ENCODE results near the gene ARRDC1. TPM values are rescaled to one million over a fixed set of nuclear protein-coding genes. Genes with fewer than 3 reads are reported as not detected.
A peak's percentile ranks its signal among the peaks of the same experiment; 100 is the strongest.

ARRDC1 gene
- polyA plus RNA-seq, 2 of the 4 experiments (the other 2 are of a cell fraction) = 20.7 to 22.5 TPM

DNA sequence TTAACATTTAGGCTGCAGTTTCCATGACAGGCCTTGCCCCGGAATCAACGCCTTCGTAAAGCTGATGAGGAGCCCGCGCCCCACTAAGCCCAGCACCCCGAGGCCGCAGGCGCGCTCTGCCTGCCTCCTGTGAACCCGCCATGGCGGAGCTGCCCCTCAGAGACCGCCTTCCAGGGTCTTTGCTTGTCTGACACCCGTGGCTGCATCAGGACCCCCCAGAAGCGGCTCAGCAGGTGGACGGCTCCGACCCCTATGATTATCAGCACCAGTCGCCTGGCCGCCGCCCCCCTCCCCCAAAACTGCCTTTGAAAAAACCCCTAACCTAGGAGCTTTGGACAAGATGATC is 26.3 kb upstream of the ARRDC1 start:
- no peak; a peak in 1 of 6 replicates for ATAC-seq

DNA sequence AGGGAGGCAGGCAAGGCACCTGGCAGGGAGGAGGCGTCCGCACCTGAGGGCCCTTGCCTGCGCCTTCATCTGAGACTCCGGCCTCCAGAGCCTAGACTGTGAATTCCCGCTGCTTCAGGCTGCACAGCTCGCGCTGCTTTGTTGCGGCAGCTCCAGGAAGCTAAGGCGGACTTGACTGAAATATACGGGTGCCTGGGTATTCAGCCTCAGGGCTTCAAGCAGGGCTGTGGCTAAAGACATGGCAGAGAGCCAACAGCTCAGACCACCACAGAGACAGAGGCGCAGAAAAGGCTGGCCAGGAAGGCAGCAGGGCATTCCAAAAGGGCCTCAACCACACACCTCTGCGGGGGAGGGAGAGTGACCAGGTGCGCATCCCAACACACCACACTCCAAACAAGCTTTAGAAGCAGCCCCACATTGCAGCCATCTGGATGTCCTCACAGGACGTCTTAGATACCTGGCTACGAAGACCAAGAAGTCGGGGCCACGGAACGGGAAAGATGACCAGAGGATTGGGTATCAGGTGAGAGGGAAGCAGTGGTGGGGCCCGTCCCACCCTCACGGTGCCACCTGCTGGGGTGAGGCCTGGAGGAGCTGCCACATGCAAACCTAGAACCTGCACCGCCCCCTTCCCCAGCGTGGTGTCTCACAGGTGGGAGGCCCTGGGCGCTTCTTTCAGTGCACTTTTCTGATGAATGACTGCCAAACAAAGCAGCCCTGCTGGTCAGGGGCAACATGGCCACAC is 25.1 kb upstream of the ARRDC1 start:
- CTCF ChIA-PET = interaction anchor here (1.1 to 9.7 kb wide), 6 partner anchors 15 to 62 kb away, joined by 3 to 175 read pairs (median 6); partner anchors contain the start of gene ZMYND19
- ATAC-seq (no peak), FAIRE-seq (no peak)

More for the DNA sequence above, 26.3 kb upstream of the ARRDC1 start:
- ChIA-PET CTCF (interaction anchor here (0.6 to 9.7 kb wide), 14 partner anchors 15 to 530 kb away, joined by 3 to 175 read pairs (median 4); partner anchors contain the start of genes MRPL41 and ZMYND19), POLR2A (interaction anchor here (1.2 kb wide), 1 partner anchor 12 kb away, joined by 3 read pairs; no protein-coding TSS in a partner anchor)
- WGBS (ENCODE audit: missing lambda C conversion rate) = 68% methylated on average over 10 of the region's 19 CpGs
- H3K27ac ChIP-seq = peak overlapping the region; percentile 43 to 97; a peak in 4 of 6 replicates
- peak overlapping the region; percentile 72; the same call in 2 of the 3 replicates for H3K4me3 ChIP-seq
- peaks cover 12% of the 10 kb centered on the region; the same call in 2 of the 3 replicates for H3K4me1 ChIP-seq
- FAIRE-seq (no peak), DNase-seq (ENCODE audit: low read depth in 1 of 2, low spot score in 1 of 2) (no peak)
- no peaks in the 10 kb centered on the region for H3K9me3 ChIP-seq
- H3K4me2 ChIP-seq = peak overlapping the region; percentile 77
- no peak for TF ChIP-seq PHF8 (IDR thresholded peaks at IDR 0.05; ENCODE audit: borderline replicate concordance, low read depth)
- TF ChIP-seq ESRRA (IDR thresholded peaks at IDR 0.05; ENCODE audit: borderline replicate concordance, low read length) = no peak
- no peak for TF ChIP-seq TP53 (CRISPR knock-in tag; IDR thresholded peaks at IDR 0.05)
- TF ChIP-seq RFX5 (IDR thresholded peaks at IDR 0.05) = no peak
- TF ChIP-seq ZC3H11A (IDR thresholded peaks at IDR 0.05) = no peak

DNA sequence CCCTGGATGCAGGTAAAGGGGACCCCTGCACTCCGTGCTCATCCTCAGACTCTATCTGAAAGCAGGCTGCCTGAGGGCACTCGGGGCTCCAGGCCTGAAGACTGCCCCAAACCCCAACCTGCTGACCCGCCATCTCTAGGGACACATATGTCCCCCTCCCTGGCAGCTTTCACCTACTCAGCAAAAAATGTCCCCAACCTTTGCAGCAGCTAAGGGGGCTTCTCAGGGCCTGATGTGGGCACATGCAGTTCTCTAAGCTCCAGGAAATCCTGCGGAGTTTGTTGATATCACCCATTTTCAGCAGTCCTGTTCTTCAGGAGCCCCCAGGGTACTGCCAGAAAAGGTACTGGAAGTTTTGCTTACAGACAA is 24.5 kb upstream of the ARRDC1 start:
- CTCF ChIA-PET = interaction anchor here (0.8 to 9.7 kb wide), 5 partner anchors 15 to 61 kb away, joined by 3 to 175 read pairs (median 4); partner anchors contain the start of gene ZMYND19
- TF ChIP-seq RARB (CRISPR knock-in tag; IDR thresholded peaks at IDR 0.05) = no peak
- no peak for TF ChIP-seq FOSL2 (IDR thresholded peaks at IDR 0.05)
- TF ChIP-seq FOSL2 (CRISPR knock-in tag; IDR thresholded peaks at IDR 0.05) = no peak
- peak; percentile 82 for TF ChIP-seq MAFK (IDR thresholded peaks at IDR 0.05; ENCODE audit: partially characterized antibody)
- no peak for FAIRE-seq
- DNase-seq (ENCODE audit: low read depth in 1 of 2, low spot score in 1 of 2) = no peak
- Histone ChIP-seq H3K4me2 (no peak overlapping the region), H3K4me1 (peaks cover 12% of the 10 kb centered on the region; the same call in 2 of the 3 replicates), H3K4me3 (no peak overlapping the region), H3K27ac (no peak overlapping the region), H3K9me3 (no peaks in the 10 kb centered on the region)
- POLR2A ChIA-PET = interaction anchor here (2.0 kb wide), 1 partner anchor 10 kb away, joined by 9 read pairs; the partner anchor contains the start of gene ZMYND19
- WGBS (ENCODE audit: missing lambda C conversion rate) = 91% methylated on average over 4 of the region's 4 CpGs
- ATAC-seq = no peak

More for the DNA sequence above, 25.1 kb upstream of the ARRDC1 start:
- Histone ChIP-seq H3K4me3 (no peak overlapping the region), H3K27ac (no peak overlapping the region), H3K4me1 (peaks cover 12% of the 10 kb centered on the region; the same call in 2 of the 3 replicates), H3K9me3 (no peaks in the 10 kb centered on the region), H3K4me2 (no peak overlapping the region)
- DNase-seq (ENCODE audit: low read depth in 1 of 2, low spot score in 1 of 2) = no peak
- TF ChIP-seq ZSCAN20 (CRISPR knock-in tag; IDR thresholded peaks at IDR 0.05) (no peak), ZC3H11A (IDR thresholded peaks at IDR 0.05) (no peak), RARB (CRISPR knock-in tag; IDR thresholded peaks at IDR 0.05) (no peak), HDAC2 (IDR thresholded peaks at IDR 0.05) (no peak), NR3C1 (IDR thresholded peaks at IDR 0.05) (no peak)
- TF ChIP-seq, protein P1, sequence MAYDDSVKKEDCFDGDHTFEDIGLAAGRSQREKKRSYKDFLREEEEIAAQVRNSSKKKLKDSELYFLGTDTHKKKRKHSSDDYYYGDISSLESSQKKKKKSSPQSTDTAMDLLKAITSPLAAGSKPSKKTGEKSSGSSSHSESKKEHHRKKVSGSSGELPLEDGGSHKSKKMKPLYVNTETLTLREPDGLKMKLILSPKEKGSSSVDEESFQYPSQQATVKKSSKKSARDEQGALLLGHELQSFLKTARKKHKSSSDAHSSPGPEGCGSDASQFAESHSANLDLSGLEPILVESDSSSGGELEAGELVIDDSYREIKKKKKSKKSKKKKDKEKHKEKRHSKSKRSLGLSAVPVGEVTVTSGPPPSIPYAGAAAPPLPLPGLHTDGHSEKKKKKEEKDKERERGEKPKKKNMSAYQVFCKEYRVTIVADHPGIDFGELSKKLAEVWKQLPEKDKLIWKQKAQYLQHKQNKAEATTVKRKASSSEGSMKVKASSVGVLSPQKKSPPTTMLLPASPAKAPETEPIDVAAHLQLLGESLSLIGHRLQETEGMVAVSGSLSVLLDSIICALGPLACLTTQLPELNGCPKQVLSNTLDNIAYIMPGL (CRISPR knock-in tag; IDR thresholded peaks at IDR 0.05; ENCODE audit: borderline replicate concordance) = no peak
- TF ChIP-seq, protein P2, sequence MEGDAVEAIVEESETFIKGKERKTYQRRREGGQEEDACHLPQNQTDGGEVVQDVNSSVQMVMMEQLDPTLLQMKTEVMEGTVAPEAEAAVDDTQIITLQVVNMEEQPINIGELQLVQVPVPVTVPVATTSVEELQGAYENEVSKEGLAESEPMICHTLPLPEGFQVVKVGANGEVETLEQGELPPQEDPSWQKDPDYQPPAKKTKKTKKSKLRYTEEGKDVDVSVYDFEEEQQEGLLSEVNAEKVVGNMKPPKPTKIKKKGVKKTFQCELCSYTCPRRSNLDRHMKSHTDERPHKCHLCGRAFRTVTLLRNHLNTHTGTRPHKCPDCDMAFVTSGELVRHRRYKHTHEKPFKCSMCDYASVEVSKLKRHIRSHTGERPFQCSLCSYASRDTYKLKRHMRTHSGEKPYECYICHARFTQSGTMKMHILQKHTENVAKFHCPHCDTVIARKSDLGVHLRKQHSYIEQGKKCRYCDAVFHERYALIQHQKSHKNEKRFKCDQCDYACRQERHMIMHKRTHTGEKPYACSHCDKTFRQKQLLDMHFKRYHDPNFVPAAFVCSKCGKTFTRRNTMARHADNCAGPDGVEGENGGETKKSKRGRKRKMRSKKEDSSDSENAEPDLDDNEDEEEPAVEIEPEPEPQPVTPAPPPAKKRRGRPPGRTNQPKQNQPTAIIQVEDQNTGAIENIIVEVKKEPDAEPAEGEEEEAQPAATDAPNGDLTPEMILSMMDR (IDR thresholded peaks at IDR 0.05) = no peak
- TF ChIP-seq, protein P3, sequence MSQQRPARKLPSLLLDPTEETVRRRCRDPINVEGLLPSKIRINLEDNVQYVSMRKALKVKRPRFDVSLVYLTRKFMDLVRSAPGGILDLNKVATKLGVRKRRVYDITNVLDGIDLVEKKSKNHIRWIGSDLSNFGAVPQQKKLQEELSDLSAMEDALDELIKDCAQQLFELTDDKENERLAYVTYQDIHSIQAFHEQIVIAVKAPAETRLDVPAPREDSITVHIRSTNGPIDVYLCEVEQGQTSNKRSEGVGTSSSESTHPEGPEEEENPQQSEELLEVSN (IDR thresholded peaks at IDR 0.05; ENCODE audit: borderline replicate concordance, low read depth) = no peak
- POLR2A ChIA-PET = interaction anchor here (2.0 kb wide), 1 partner anchor 10 kb away, joined by 9 read pairs; the partner anchor contains the start of gene ZMYND19
- 88% methylated on average over 23 of the region's 23 CpGs for WGBS (ENCODE audit: missing lambda C conversion rate)

Data from A549 (cell line).